ENCODE data around the gene NPIPB2.
A peak's percentile ranks its signal among the peaks of the same experiment; 100 is the strongest.

Gene NPIPB2

GRCh38 chr16:11985250-11985649 lies 43.4 kb upstream of the NPIPB2 start:
- Histone ChIP-seq H3K79me2 (ENCODE audit: insufficient read depth, low read length) (no peaks in the 10 kb centered on the region; the same call in 1 of the 2 replicates), H3K9me3 (ENCODE audit: insufficient read depth, low read length, severe bottlenecking) (no peaks in the 10 kb centered on the region)

GRCh38 chr16:11980136-11980844 lies 38.4 kb upstream of the NPIPB2 start:
- peaks cover under 1% of the 10 kb centered on the region; the same call in 1 of the 2 replicates for H4K20me1 ChIP-seq (ENCODE audit: insufficient read depth, low read length)
- H3K27ac ChIP-seq (ENCODE audit: low read length): no peak overlapping the region
- H3K9me3 ChIP-seq (ENCODE audit: insufficient read depth, low read length, severe bottlenecking): no peaks in the 10 kb centered on the region
- H2AFZ ChIP-seq (ENCODE audit: low read depth, low read length): no peak overlapping the region
- DNase-seq: no peak
- no peaks in the 10 kb centered on the region; the same call in 1 of the 2 replicates for H3K36me3 ChIP-seq (ENCODE audit: insufficient read depth, low read length)
- no peak for TF ChIP-seq EZH2 (IDR thresholded peaks at IDR 0.05; ENCODE audit: borderline replicate concordance, low read depth, low read length, severe bottlenecking)
- TF ChIP-seq CTCF (IDR thresholded peaks at IDR 0.05; ENCODE audit: borderline replicate concordance, extremely low read depth, low read length, poor library complexity, severe bottlenecking): no peak
- H3K27me3 ChIP-seq (ENCODE audit: insufficient read depth, low read length, poor library complexity): no peaks in the 10 kb centered on the region
- peaks cover 26% of the 10 kb centered on the region for H3K4me1 ChIP-seq (ENCODE audit: insufficient read depth, low read length)
- no peak for ATAC-seq (ENCODE audit: insufficient read depth, low read depth)
- no peak overlapping the region for H3K4me2 ChIP-seq (ENCODE audit: insufficient read depth, low read length)
- no peak overlapping the region for H3K4me3 ChIP-seq (ENCODE audit: low read depth in 1 of 2, low read length in 2 of 2)
- H3K79me2 ChIP-seq (ENCODE audit: insufficient read depth, low read length): peaks cover 31% of the 10 kb centered on the region
- no peak overlapping the region for H3K9ac ChIP-seq (ENCODE audit: low read depth, low read length)

More at GRCh38 chr16:11985250-11985649, 43.4 kb upstream of the NPIPB2 start:
- H3K27me3 ChIP-seq (ENCODE audit: insufficient read depth, low read length, poor library complexity): no peaks in the 10 kb centered on the region
- H3K4me2 ChIP-seq (ENCODE audit: insufficient read depth, low read length): no peak overlapping the region
- no peak overlapping the region for H3K4me3 ChIP-seq (ENCODE audit: low read depth in 1 of 2, low read length in 2 of 2)
- no peak overlapping the region for H3K27ac ChIP-seq (ENCODE audit: low read length)
- H3K4me1 ChIP-seq (ENCODE audit: insufficient read depth, low read length): no peaks in the 10 kb centered on the region
- ATAC-seq (ENCODE audit: insufficient read depth, low read depth): no peak
- peaks cover 8% of the 10 kb centered on the region for H4K20me1 ChIP-seq (ENCODE audit: insufficient read depth, low read length)
- no peaks in the 10 kb centered on the region for H3K36me3 ChIP-seq (ENCODE audit: insufficient read depth, low read length)
- no peak for DNase-seq
- no peak overlapping the region for H2AFZ ChIP-seq (ENCODE audit: low read depth, low read length)
- no peak for TF ChIP-seq EZH2 (IDR thresholded peaks at IDR 0.05; ENCODE audit: borderline replicate concordance, low read depth, low read length, severe bottlenecking)
- no peak for TF ChIP-seq CTCF (IDR thresholded peaks at IDR 0.05; ENCODE audit: borderline replicate concordance, extremely low read depth, low read length, poor library complexity, severe bottlenecking)
- H3K9ac ChIP-seq (ENCODE audit: low read depth, low read length): no peak overlapping the region

GRCh38 chr16:11979013-11979672 lies 37.3 kb upstream of the NPIPB2 start:
- H3K27ac ChIP-seq (ENCODE audit: low read length): no peak overlapping the region

GRCh38 chr16:11978080-11978479 lies 36.2 kb upstream of the NPIPB2 start:
- H3K27ac ChIP-seq (ENCODE audit: low read length): no peak overlapping the region
- no peak for ATAC-seq (ENCODE audit: insufficient read depth, low read depth)
- peak overlapping the region; percentile 86 for H3K4me2 ChIP-seq (ENCODE audit: insufficient read depth, low read length)
- no peaks in the 10 kb centered on the region for H3K27me3 ChIP-seq (ENCODE audit: insufficient read depth, low read length, poor library complexity)
- H3K4me1 ChIP-seq (ENCODE audit: insufficient read depth, low read length): peaks cover 27% of the 10 kb centered on the region
- H3K9me3 ChIP-seq (ENCODE audit: insufficient read depth, low read length, severe bottlenecking): no peaks in the 10 kb centered on the region
- peaks cover 32% of the 10 kb centered on the region for H3K79me2 ChIP-seq (ENCODE audit: insufficient read depth, low read length)
- no peaks in the 10 kb centered on the region; the same call in 1 of the 2 replicates for H3K36me3 ChIP-seq (ENCODE audit: insufficient read depth, low read length)
- no peak for DNase-seq
- no peak overlapping the region for H2AFZ ChIP-seq (ENCODE audit: low read depth, low read length)
- peak overlapping the region; percentile 92; the same call in 1 of the 2 replicates for H3K9ac ChIP-seq (ENCODE audit: low read depth, low read length)
- H3K4me3 ChIP-seq (ENCODE audit: low read depth in 1 of 2, low read length in 2 of 2): peak overlapping the region in 1 of 2 experiments; percentile 100; a peak in 2 of 4 replicates
- TF ChIP-seq EZH2 (IDR thresholded peaks at IDR 0.05; ENCODE audit: borderline replicate concordance, low read depth, low read length, severe bottlenecking) (no peak), CTCF (IDR thresholded peaks at IDR 0.05; ENCODE audit: borderline replicate concordance, extremely low read depth, low read length, poor library complexity, severe bottlenecking) (no peak)
- no peaks in the 10 kb centered on the region for H4K20me1 ChIP-seq (ENCODE audit: insufficient read depth, low read length)

More at GRCh38 chr16:11979013-11979672, 37.3 kb upstream of the NPIPB2 start:
- no peak for TF ChIP-seq EZH2 (IDR thresholded peaks at IDR 0.05; ENCODE audit: borderline replicate concordance, low read depth, low read length, severe bottlenecking)
- Histone ChIP-seq H3K9ac (ENCODE audit: low read depth, low read length) (no peak overlapping the region), H3K9me3 (ENCODE audit: insufficient read depth, low read length, severe bottlenecking) (no peaks in the 10 kb centered on the region), H3K4me2 (ENCODE audit: insufficient read depth, low read length) (no peak overlapping the region), H2AFZ (ENCODE audit: low read depth, low read length) (no peak overlapping the region), H4K20me1 (ENCODE audit: insufficient read depth, low read length) (no peaks in the 10 kb centered on the region), H3K79me2 (ENCODE audit: insufficient read depth, low read length) (peaks cover 32% of the 10 kb centered on the region), H3K4me1 (ENCODE audit: insufficient read depth, low read length) (peaks cover 27% of the 10 kb centered on the region), H3K4me3 (ENCODE audit: low read depth in 1 of 2, low read length in 2 of 2) (no peak overlapping the region), H3K36me3 (ENCODE audit: insufficient read depth, low read length) (no peaks in the 10 kb centered on the region; the same call in 1 of the 2 replicates), H3K27me3 (ENCODE audit: insufficient read depth, low read length, poor library complexity) (no peaks in the 10 kb centered on the region)
- no peak for ATAC-seq (ENCODE audit: insufficient read depth, low read depth)
- DNase-seq: no peak
